T follicular helper cell (primary cell): Measurements from ENCODE around the gene GCK.

Experiments used
- DNase-seq: peaks from one replicate; pipeline ENCODE4 v3.0.0-alpha.2; 2020; ENCODE audit warnings: low read depth

GCK gene

DNA sequence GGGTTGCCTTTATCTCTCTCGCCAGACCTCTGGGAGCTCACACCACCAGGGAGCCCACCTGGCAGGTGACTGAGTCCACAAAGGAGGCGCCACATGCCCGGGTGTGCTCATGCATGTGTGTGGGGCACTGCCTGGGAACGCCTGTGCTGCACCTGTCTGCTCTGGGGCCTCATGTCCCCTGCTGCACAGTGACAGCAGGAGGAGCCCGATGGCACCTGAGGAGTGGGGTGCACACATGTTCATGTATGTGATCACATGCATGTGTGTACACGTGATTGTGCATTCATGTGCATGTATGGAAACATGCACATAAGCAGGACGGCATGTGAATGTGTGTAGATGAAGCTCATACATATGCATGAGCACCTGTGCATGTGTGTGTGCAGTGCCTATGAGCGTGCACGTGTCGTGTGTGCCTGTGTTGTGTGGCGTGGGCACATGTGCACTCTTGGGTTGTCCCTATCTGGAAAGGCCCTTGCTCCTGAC lies 33.6 kb upstream of the GCK start:
- no peak for DNase-seq

DNA sequence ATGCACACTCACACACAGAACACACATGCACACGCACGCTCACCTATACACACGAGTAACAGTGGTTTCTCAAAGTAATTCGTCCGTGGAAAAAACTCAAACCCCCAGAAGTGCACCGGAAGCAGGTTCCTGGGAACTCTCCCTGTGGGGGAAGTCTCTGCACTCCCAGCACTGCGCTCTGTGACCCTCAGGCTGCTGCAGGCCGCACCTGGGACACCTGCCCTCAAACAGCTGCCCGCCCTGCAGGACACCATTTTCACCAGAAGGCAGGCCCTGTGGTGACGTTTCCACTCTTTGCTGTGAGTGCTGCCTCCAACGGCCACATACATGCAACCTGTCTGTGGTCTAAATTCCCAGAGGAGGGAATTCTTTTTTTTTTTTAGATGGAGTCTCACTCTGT lies 32.8 kb upstream of the GCK start:
- DNase-seq, result no peak

DNA sequence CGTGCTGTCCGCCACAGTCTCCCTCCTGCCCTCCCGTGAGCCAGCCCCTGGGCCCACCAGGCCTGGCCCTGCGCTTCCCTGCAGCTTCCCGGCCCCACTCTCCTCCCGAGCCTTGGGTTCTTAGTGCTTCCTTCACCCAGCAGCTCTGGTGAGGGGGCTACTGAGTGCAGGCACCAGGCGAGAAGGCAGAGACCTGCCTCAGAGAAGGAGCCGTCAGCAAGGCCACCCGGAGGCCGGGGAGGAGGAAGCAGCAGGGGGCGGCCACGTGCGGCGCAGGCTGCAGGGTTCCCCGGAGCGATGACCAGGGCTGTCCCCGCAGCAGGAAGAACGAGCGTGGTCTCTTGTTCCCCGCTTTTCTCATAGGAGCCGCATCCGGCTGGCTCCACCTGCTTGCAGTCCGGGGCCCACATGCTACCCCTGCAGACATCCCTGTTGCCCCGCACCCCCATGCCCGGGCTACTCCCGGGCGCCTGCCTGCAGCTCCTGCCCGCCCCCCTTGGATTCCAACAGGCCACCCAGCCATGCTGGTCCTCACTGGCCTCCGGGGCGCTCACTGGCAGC lies 32.1 kb upstream of the GCK start:
- DNase-seq, result no peak

DNA sequence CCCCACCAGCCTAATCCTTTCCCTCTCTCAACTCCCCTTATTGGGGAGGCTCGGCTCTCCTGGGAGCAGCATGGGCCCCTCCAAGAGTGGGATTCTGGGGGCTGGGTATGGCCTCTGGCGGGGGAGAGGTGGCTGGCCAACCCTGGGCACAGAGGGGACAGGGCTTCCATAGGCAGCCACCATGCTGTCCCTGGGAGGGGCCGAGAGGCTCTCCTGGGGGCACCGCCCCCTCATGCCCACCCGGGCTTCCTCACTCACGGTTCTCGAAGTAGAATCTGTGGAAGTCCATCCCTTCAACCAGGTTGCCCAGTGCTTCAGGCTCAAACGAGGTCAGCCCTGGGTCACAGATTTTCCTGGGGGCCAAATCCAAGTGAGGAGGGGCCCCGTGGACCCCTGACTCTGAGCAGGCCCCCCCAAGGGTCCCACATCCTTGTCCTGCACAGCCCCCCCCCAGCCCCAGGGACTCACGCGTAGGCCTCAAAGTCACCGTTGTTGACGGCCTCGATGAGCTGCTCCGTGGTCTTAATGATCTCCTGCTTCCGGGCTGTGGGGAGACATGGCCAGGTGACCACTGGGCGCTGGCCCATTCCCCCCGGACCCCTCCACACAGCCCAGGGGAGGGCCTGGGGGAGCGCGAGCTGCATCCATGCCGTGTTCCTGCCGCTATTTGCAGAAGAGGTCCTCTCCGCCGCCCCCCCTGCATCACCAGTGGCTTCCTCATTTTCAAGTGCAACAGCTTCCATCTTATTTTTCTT lies 31.3 kb upstream of the GCK start:
- no peak for DNase-seq

DNA sequence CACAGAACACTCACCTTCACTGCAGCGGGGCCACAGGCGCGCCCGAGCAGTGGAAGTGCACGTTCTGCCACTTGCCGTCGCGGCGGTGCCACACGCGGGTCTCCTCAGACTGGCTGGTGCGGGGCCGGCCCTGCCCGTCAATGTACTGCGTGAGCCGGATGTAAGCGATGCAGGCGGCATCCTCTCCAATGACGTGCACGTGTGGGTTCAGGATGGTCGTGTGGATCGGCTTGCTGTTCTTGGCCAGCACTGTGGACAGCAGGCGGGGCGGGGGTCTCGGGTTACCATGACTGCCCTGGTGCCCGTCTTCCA lies 30.8 kb upstream of the GCK start:
- no peak for DNase-seq

DNA sequence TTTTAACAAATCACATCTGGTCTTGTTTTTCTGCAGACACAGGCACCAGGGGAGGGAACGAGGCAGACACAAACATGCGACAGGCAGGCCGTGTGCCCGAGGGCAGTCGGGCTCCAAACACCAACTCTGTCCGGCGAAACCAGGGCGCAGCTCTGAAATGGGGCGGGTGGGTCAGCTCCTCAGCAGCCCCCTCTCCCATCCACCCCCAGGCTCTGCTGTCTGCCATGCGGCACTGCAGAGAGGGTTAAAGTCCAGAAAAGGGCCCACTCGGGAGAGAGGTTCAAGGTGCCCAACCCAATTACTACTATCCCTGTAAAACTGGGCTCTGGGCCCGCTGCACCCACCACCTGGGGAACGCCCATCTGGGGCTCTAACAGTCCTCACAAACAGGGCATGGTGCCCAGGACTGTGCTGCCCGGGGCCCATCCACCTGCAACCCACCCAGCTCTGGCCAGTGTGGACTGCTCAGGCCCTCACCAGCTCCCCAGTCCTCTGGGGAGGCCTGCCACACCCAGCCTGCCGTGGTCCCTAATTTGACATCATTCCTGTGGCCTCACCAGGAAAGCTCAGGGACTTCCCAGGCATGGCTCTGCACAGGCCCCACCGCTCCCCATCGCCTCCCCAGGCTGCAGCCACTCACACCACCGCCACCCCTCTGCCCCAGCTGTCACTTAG lies 30.3 kb upstream of the GCK start:
- DNase-seq, result no peak

DNA sequence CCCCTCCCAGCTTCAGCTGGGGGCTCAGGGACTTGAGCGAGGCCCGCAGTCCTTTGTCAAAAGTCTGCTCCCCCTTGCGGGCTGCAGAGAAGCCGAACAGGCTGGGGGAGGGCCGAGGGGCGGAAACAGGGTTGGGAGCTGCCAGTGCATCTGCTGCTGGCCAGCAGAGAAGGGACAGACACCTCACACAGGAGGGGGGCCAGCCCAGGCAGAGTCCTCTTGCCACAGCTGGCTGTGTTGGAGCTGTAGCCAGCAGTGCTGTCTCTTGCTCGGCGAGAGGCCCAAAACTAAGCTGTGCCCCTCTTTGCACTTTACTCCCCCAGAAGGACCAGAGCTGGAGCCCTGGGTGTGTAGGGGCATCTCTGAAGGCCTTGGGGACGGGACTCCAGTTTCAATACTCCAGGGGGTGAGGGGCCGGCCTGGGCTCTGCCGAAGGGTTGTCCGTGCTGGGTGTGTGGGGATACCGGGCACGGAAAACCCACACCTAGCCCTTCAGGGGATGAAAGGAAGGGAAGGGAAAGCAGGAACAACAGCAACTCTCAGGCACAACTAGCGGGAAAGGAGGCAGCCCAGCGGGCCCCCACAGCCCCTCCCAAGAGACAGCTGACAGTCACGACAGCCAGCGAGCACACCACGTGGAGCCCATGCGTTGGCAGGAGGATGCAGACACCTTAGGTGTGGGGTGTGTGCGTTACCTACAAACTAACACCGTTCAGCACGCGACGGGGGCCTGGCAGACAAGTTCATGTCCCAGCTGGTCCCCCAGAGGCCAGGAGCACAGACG lies 29.4 kb upstream of the GCK start:
- no peak for DNase-seq

DNA sequence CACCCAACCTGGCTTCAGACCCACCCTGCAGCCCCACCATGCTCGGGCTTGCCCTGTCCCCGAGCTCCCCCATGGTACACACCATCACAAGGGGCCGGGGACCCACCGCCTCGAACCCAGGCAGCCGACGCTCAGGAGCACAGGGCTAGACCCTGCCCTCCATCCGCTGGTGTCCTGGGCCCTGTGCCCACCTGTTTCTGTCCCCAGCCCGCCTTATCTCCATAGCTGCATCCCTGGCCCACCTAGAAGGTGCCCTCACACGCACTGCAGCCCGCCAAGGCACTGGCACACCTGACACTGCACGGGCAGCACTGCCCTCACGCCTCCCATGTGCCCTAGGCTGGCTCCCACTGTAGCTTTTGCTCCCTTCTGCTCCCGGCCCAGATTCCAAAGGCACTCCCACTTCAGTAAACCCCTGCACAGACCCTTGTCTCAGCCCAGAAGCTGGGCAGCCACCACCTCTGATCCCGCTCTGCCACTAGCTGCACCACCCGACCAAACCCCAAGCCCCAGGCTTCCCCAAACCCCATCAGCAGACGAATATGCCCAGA lies 28.7 kb upstream of the GCK start:
- no peak for DNase-seq

DNA sequence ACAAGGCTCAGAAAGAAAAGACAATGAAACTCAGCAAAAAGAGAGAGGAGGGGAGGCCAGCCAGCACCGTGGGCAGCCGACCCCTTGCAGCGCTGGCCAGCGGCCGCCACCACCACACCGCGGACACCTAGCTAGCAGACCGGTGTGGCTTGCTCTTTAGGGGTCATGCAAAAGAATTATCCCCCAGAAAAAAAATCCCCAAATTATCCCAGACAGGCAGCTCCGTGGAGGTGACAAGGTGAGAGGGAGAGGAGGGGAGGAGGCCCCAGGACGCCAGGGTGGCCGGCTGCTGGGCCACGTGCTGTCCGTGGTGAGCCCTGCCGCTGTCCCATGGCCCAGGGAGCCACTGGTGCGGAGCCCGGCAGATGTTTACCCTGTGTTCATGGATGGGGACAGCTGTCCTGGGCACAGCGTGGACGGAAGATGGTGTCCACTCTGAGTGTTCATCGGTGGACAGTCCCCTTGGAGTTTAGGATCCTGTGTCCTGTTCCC lies 28.0 kb upstream of the GCK start:
- no peak for DNase-seq

DNA sequence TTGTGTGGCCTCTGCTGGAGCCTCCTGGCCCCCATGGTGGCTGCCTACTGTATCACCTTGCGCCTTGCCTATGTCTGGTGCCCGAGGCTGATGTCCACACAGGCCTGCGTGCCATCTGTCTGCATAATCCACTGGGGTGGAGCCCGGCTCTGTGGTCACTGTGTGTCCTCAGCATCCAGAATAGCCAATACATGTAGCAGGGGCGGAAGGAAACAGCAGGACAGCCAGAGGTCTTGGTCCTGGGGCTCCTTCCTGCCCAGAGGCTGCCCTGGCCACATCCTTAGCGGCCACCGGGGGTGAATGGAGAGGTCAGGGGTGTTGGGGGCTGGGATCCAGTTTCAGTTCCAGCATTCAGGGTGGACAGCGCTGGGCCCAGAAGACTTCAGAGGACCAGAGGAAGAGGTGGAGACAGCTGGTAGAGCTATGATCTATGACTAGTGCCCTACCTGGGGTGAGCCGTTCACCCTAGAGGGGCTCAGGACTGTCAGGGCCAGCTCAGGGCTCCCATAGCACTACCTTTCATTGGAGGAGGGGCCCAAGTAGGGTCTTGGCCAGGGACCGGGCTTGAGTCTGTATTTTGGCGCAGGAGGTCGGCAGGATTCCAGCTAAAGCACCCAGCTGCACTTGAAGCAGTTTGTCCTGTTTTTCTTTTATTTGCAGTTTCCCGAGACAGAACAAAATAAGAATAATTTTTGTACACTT lies 27.4 kb upstream of the GCK start:
- no peak for DNase-seq

DNA sequence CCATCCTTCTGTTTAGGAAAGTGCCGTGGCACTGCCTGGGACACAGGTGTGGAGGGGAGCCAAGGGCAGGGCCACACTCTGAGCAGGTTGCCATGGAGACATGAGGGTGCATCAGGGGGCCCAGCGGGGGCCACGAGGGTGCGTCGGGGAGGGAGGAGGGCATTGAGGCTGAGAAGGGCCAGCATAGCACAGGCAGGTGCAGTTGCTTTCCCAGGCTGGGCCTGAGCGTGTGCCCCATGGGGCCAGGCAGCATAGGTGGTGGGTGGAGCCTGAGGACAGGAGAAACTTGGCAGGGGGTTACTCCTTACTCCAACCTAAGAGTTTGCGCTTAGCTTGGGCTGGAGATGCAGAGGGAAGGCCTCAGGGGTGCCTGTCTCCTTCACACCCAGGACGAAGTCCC lies 26.8 kb upstream of the GCK start:
- DNase-seq, result no peak

DNA sequence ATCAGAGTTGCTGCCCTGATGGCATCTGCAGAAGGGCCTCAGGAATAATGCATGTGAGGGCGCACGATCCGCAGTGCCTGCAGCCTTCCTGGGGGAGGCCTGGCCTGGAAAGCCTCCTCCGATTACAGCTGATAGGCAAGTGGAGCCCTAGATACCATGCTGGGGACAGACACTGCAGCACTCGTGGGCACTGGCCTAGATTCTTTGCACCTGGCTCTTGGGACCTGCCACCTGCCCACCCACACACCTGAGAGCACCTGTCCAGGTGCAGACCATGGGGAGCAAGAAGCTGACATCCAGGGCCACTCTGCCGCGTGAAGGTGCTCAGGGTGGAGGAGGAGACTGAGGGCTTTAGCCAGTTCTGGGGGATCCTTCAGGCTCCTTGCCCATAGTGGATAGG lies 26.3 kb upstream of the GCK start:
- no peak for DNase-seq

DNA sequence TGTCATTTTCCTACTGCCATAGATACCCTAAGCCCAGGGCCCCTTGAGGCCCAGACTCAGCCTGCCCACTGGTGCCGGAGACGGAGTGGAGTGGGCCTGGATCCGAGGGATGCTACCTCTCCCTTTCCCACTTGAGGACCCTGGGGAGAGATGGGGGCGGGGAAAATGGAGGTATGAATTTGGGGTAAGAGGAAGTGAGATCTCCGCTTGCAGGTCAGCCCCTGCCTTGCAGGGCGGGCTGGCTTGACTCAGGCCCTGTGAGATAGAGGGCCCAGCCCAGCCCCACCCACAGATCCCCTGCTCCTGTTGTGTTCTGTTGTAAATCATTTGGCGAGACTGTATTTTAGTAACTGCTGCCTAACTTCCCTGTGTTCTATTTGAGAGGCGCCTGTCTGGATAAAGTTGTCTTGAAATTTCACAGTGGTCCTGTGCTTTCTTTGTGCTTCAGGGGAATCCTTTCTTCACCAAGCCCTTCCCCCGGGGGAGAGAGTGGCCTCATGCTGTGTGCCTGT lies 24.7 kb upstream of the GCK start:
- DNase-seq, result no peak

DNA sequence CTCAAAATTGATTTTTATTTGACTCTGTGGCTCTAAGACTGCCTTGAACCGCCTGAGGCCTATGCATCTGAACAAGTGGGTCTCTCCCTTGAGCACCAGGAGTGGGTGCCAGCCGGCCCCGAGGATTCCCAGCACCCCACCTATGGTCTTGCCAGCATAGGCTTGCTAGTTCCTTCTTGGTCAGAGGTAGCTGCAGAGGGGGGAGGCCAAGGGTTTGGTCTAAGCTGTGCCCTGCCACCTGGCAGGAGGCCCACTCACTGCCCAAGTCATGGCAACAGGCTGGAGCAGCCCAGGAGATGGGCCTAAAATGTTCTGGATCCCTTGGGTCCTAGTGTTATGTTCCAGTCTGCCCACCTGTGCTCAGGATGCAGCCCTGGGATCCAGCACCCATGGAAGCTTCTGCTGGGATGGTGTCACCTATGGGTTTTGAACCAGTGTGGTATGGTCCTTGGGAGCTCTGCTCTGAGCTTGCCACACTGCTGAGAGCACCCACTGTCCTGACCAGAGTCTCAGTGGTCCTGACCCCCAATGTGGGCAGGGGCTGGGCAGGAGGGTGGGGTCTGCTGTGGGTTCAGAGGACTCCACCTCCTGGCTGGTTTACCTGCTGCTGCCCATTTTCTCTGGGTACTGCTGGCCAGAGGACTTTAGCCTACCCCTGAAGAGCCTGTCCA lies 24.1 kb upstream of the GCK start:
- DNase-seq, result no peak

DNA sequence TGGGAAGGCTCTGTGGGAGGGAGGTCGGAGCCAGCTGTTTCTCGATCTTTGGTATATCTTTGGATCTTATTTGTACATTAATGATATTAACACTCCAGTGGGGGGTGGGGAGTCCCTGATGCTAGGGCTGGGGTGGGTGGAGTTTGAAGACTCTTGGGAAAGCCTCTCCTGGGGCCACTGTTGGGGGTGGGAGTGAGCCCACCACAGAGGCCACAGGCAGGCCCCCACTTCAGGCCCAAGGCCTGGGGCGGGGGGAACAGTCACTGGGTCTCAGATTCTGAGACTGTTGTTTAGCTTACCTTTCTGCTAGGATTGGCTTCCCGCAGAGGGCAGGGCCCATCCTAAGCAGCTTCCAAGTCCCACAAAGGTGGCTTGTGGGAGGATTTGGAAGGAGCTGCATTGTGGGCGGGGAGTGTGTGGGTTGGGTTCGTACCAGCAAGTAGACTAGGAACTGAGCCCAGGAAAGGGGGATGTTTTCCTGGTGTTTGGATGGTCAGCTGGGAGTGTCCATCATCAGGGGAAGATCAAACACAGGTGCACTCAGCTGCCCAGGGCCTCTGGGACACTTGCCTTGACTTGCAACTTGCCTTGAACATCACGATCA lies 23.4 kb upstream of the GCK start:
- DNase-seq, result no peak

DNA sequence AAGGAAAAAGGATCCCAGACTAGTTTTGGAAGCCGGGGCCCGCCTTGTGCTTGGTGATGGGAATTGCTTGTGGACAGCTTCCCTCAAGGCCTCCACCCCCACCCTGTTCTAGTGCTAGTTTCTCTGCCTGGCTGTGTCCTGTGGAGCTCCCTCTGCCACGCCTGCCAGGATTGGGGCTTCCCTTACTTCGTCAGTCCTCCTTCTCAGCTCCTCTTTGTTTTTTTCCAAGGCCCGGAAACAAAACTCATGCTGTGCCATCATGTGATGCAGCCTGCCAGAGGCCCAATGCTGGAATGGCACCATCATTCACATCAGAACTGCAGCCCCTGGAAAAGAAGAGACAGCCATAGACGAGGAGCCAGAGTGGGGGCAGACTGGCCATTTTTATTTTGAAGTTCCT lies 22.8 kb upstream of the GCK start:
- no peak for DNase-seq

DNA sequence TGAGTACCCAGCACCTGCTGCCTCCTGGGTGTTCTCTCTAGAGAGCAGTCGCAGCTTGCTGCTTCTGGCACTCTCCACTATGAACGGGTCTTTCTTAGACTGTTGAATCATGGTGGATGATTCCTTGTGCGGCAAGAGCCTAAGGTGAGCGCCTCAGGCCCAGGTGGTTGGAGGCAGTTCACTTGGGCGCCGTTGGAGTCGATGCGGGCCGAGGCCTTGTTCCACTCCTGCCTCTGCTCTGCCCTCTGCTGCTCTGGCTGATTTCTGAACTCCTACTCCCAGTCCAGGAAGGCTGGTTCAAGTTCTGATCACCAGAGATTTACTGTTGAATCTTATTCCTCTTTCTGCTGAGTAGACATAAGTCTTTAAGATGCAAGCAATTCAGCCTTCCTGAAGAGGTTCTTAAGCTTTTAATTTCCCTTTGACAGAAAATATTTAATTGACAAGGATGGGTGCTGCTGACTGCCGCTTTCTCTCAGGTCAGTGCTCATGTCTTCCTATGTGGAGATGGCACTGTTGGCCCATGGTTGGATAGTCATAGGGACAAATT lies 22.0 kb upstream of the GCK start:
- DNase-seq, result no peak

DNA sequence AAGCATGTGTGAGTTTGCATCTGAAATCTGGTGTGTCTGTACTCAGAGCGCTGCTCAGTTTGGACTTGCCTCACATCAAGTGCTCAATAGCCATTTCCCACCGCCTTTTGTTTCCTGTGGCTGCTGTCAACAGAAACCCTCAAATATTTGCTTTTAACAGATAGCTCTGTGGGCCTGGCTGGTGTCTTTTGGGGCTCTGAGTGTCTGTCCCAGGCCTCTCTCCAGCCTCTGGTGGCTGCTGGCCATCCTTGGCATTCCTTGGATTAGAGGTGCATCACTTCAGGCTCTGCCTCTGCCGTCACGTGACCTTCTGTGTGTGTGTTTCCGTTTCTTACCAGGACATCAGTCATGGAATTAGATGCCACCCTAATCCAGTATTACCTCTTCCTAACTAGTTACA lies 20.9 kb upstream of the GCK start:
- no peak for DNase-seq

DNA sequence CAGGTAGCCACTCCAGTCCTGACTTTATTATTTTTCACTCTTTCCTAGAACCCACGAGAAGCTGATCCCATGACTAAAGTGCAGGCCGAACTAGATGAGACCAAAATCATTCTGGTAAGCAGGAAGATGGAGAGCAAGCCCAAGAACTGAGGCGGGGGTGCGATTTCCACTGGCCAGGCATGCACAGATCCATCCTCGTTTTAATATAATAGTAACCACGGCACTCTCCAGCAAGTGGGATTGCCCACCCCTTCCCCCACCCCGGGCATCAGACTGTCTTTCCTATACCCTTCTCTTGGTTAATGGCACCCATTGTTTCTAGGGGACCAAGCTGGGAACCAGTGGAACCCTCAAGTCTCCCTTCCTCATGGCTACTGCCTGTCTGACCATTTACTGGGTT lies 18.8 kb upstream of the GCK start:
- no peak for DNase-seq

DNA sequence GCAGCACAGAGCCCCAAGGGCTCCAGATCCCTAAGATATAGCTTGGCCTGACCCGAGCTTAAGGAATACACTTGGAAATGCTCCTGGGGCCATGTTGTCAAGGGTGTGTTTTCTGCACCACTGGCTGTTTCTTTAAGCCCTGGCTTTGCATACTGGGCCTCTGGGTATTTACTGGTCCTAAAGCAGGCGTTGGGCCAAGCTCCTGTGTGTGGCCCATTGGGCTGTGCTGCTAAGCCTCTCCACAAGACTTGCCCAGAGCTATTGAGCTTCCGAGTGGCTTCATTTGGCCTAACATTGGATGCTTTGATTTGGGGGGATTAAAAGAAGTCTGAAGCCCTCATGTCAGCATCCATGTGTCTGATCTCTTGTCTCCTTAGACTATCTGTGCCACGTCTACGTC lies 16.8 kb upstream of the GCK start:
- DNase-seq, result no peak
